GM12878 (cell line): ENCODE measurements around the gene SLC25A13. TPM values are rescaled to one million over a fixed set of nuclear protein-coding genes. Genes with fewer than 3 reads are reported as not detected.

ENCODE experiments used
- ATAC-seq: fragments of 200-7000 bp; cut with Tn5 transposase; 3 replicates; pipeline ENCODE4 v1.9.1; 2020; ENCODE audit warnings: mild to moderate bottlenecking, moderate library complexity
- BruUV-seq: library from RNA; stranded (reverse); fragments of 400-500 nt; replicated peaks from 2 replicates; lab custom pipeline; 2021; lab: Mats Ljungman, UMichigan
- CTCF ChIA-PET: fragments of 300-600 bp; sonication (Branson Sonifier 250); formaldehyde crosslinking; extraction: SDS; loops from one replicate; lab custom pipeline; 2021; ENCODE audit warnings: inconsistent platforms; lab: Yijun Ruan, JAX
- POLR2A ChIA-PET: fragments of 350-600 bp; formaldehyde crosslinking; extraction: SDS; loops from one replicate; lab custom pipeline; 2021; ENCODE audit warnings: inconsistent platforms; lab: Charles Lee
- RAD21 ChIA-PET: fragments of 300-600 bp; sonication (Branson Sonifier 250); formaldehyde crosslinking; loops from one replicate; lab custom pipeline; 2023; ENCODE audit warnings: antibody characterized with exemption; ENCODE audit not compliant: unreplicated experiment; lab: Charles Lee
- SMC1A ChIA-PET: fragments of 300-600 bp; sonication (Branson Sonifier 250); formaldehyde crosslinking; loops from one replicate; lab custom pipeline; 2023; ENCODE audit not compliant: unreplicated experiment, uncharacterized antibody; lab: Charles Lee
- DNase-seq: peaks from one replicate; pipeline ENCODE4 v3.0.0-alpha.2; 2011; ENCODE audit warnings: low read depth, low spot score
- FAIRE-seq: peaks from 3 replicates; lab custom pipeline; 2011; peaks lifted over from hg19 to GRCh38; lab: Jason Lieb, UNC
- H2AFZ ChIP-seq: 2 replicates; pipeline ENCODE4 v1.6.0; 2011; ENCODE audit warnings: low read depth, low read length, control low read depth; ENCODE audit not compliant: control insufficient read depth
- H3K27ac ChIP-seq: 2 replicates; pipeline ENCODE4 v1.5.1; 2011; ENCODE audit warnings: control low read depth; ENCODE audit not compliant: control insufficient read depth, insufficient read depth
- H3K27me3 ChIP-seq, 2 experiments: replicated peaks in 1 of 2; 2 replicates each; pipeline versions ENCODE4 v1.6.0 to v1.6.1; 2011; ENCODE audit warnings: low read length in 1 of 2; ENCODE audit not compliant: control insufficient read depth in 2 of 2, insufficient read depth in 2 of 2
- H3K36me3 ChIP-seq, 2 experiments: 2 replicates each; pipeline ENCODE4 v1.5.1; 2011; ENCODE audit warnings: low read length in 1 of 2; ENCODE audit not compliant: control insufficient read depth in 2 of 2, insufficient read depth in 2 of 2
- H3K4me1 ChIP-seq: 2 replicates; pipeline ENCODE4 v1.6.1; 2011; ENCODE audit warnings: mild to moderate bottlenecking, low read length, moderate library complexity, mixed read lengths; ENCODE audit not compliant: control insufficient read depth, insufficient read depth
- H3K4me2 ChIP-seq: 2 replicates; pipeline ENCODE4 v1.6.0; 2011; ENCODE audit warnings: control low read depth; ENCODE audit not compliant: control insufficient read depth, insufficient read depth
- H3K4me3 ChIP-seq: fragments of 200-600 bp; sonication (generic); 2 replicates; pipeline ENCODE4 v1.5.1; 2016
- H3K79me2 ChIP-seq: 2 replicates; pipeline ENCODE4 v1.6.0; 2011; ENCODE audit warnings: low read length; ENCODE audit not compliant: control insufficient read depth, insufficient read depth
- H3K9ac ChIP-seq: 2 replicates; pipeline ENCODE4 v1.8.0; 2011; ENCODE audit warnings: low read length, control low read depth, mixed read lengths; ENCODE audit not compliant: control insufficient read depth, insufficient read depth
- H3K9me3 ChIP-seq: replicated peaks from 3 replicates; pipeline ENCODE4 v1.5.1; 2011; ENCODE audit warnings: mild to moderate bottlenecking, low read length; ENCODE audit not compliant: control insufficient read depth, insufficient read depth
- H4K20me1 ChIP-seq: 2 replicates; pipeline ENCODE4 v1.6.0; 2011; ENCODE audit not compliant: control insufficient read depth, insufficient read depth
- BMI1 ChIP-seq: fragments of 450-650 bp; IDR thresholded peaks from 2 replicates; pipeline ENCODE4 v1.6.1; 2016; ENCODE audit warnings: mild to moderate bottlenecking, moderate library complexity, borderline replicate concordance
- FOXK2 ChIP-seq: fragments of 450-650 bp; IDR thresholded peaks from 2 replicates; pipeline ENCODE4 v1.6.1; 2017; ENCODE audit warnings: mild to moderate bottlenecking, moderate library complexity
- IKZF1 ChIP-seq: fragments of 450-650 bp; conservative IDR thresholded peaks from 2 replicates; pipeline ENCODE4 v1.6.1; 2017; ENCODE audit warnings: antibody characterized with exemption, mild to moderate bottlenecking
- KAT2A ChIP-seq: conservative IDR thresholded peaks from 2 replicates; pipeline ENCODE4 v1.6.1; 2011; ENCODE audit warnings: low read depth, low read length; ENCODE audit not compliant: control insufficient read depth
- NR2F1 ChIP-seq: fragments of 450-650 bp; conservative IDR thresholded peaks from 2 replicates; pipeline ENCODE4 v1.6.1; 2017; ENCODE audit warnings: mild to moderate bottlenecking
- ZNF217 ChIP-seq: fragments of 450-650 bp; IDR thresholded peaks from 2 replicates; pipeline ENCODE4 v1.6.1; 2017; ENCODE audit warnings: antibody characterized with exemption, mild to moderate bottlenecking
- ZSCAN29 ChIP-seq: fragments of 450-650 bp; IDR thresholded peaks from 2 replicates; pipeline ENCODE4 v1.6.1; 2017; ENCODE audit warnings: mild to moderate bottlenecking, moderate library complexity
- WGBS: methylation state at CpG from one replicate; pipeline ENCODE4 v1.1.6; 2016; ENCODE audit warnings: low lambda C conversion rate; ENCODE audit not compliant: insufficient replicate concordance, insufficient coverage; ENCODE audit errors: missing lambda C conversion rate; 5-methylcytosine and 5-hydroxymethylcytosine counted together
- in situ Hi-C: fragments of 300-500 bp; cut with MboI; formaldehyde crosslinking; loops from 9 replicates; pipeline ENCODE4 v1.14.3; 2018; ENCODE audit warnings: mixed read lengths
- intact Hi-C: fragments of 100-400 bp; cut with micrococcal nuclease; formaldehyde crosslinking; loops from one replicate; pipeline ENCODE4 v1.14.2; 2022; ENCODE audit not compliant: unreplicated experiment
- polyA plus RNA-seq, 11 experiments: library from polyadenylated mRNA; depleted of rRNA in 4 of 11; unstranded in 6 of 11; stranded (reverse) in 5 of 11; fragments of >200 nt; fragmentation: Nextera tagmentation in 4 of 11; fragmentation: Illumina TruSeq in 1 of 11; extraction: Ambion mirVana in 4 of 11; extraction: Trizol in 1 of 11; gene quantifications; 1 replicate in 1 of 11; 2 replicates in 10 of 11; pipeline versions ENCODE4 v1.2.1 to v1.2.3, GENCODE V29; 2011 to 2016; ENCODE audit warnings: inconsistent platforms in 2 of 11, missing spikeins in 2 of 11, low read depth in 1 of 11
- total RNA-seq, 4 experiments: library from RNA; depleted of rRNA in 3 of 4; stranded (reverse); fragments of >200 nt in 3 of 4; fragmentation: Illumina TruSeq in 1 of 4; extraction: Trizol in 1 of 4; gene quantifications; 2 replicates each; pipeline versions ENCODE4 v1.2.1 to v1.2.3, GENCODE V29; 2013 to 2021

Gene SLC25A13
- total and polyA plus RNA-seq, 10 of the 15 experiments (the other 5 are each of a cell fraction or from before 2014, with no cell fraction given), result 7.0 to 24.7 (median 18.6) TPM

DNA sequence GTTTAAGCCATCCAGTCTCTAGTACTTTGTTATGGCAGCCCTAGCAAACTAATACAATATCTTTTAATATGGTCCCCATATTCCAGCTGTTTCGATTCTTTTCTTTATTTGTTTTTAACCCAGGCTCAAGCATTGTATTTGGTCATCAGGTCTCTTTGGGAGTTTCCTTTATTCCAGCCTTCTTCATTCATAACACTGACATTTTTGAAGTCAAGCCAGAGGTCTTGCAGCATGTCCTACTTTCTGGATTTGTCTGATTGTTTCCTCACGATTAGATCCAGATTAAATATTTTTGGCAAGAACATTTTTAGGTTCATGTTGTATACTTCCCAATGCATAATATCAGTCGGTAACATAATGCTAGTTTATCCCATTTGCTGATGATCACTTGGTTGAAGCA lies 11.8 kb downstream of the SLC25A13 start:
- H3K79me2 ChIP-seq, result peaks cover 4% of the 10 kb centered on the region
- FAIRE-seq, result no peak
- no peak overlapping the region for H2AFZ ChIP-seq
- no peaks in the 10 kb centered on the region for H3K9me3 ChIP-seq
- no peaks in the 10 kb centered on the region for H3K27me3 ChIP-seq
- ChIA-PET POLR2A (no interaction called here), CTCF (no interaction called here)
- no peak for ATAC-seq
- no peak for DNase-seq
- BruUV-seq, result TSS peak; percentile 2
- no peak overlapping the region for H3K9ac ChIP-seq
- no peak overlapping the region for H3K4me3 ChIP-seq
- TF ChIP-seq ZNF217, result no peak
- no peak for TF ChIP-seq ZSCAN29
- TF ChIP-seq, all 136 proteins: peak for 0
- intact Hi-C loops, result no loop called here
- Histone ChIP-seq H3K4me1 (peaks cover 4% of the 10 kb centered on the region), H3K36me3 (peaks cover 0 to 6% of the 10 kb centered on the region in 2 experiments; a peak in 2 of 4 replicates), H4K20me1 (no peaks in the 10 kb centered on the region), H3K4me2 (no peak overlapping the region), H3K27ac (no peak overlapping the region)
- ChIA-PET RAD21 (no interaction called here), SMC1A (interaction anchor here (1.6 kb wide), 1 partner anchor 141 kb away, joined by 3 read pairs; no protein-coding TSS in a partner anchor)
- in situ Hi-C loops, result no loop called here
- WGBS, result 100% methylated on average over 3 of the region's 3 CpGs

DNA sequence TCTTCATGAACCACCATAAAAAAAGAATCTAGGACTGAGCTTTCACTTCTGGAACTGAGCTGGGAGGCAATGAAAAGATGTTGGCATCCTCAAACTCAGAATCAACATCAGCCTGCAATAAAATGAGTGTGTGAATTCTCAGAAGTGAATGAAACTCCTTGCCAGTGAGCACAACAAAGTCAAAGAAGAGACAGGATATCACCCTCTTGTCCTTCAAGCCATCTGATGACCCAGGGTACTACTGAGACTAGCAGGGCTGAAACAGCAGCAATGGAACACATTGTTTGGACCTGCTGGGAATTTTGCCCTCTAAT lies 13.0 kb downstream of the SLC25A13 start:
- ChIA-PET POLR2A (no interaction called here), CTCF (no interaction called here), RAD21 (no interaction called here), SMC1A (no interaction called here)
- BruUV-seq, result no TSS peak
- Histone ChIP-seq H2AFZ (no peak overlapping the region), H4K20me1 (no peaks in the 10 kb centered on the region), H3K4me2 (no peak overlapping the region), H3K27ac (no peak overlapping the region), H3K79me2 (peaks cover 4% of the 10 kb centered on the region), H3K36me3 (peaks cover 0 to 6% of the 10 kb centered on the region in 2 experiments; a peak in 2 of 4 replicates), H3K4me1 (peaks cover 4% of the 10 kb centered on the region), H3K9ac (no peak overlapping the region), H3K4me3 (no peak overlapping the region), H3K27me3 (no peaks in the 10 kb centered on the region), H3K9me3 (no peaks in the 10 kb centered on the region)
- intact Hi-C loops, result no loop called here
- in situ Hi-C loops, result no loop called here
- TF ChIP-seq KAT2A, result no peak
- TF ChIP-seq NR2F1, result no peak
- TF ChIP-seq FOXK2, result no peak
- TF ChIP-seq IKZF1, result no peak
- no peak for TF ChIP-seq BMI1
- DNase-seq (no peak), ATAC-seq (no peak), FAIRE-seq (peak; percentile 31)
